Astrocyte of the cerebellum (primary cell): ENCODE data around the gene UBAC1.

Experiments used
- DNase-seq: peaks from one replicate; pipeline ENCODE4 v3.0.0-alpha.2; 2011; ENCODE audit warnings: low read depth
- H3K4me3 ChIP-seq: 2 replicates; pipeline ENCODE4 v1.5.1; 2011; ENCODE audit warnings: mild to moderate bottlenecking, low read depth, low read length, moderate library complexity
- in situ Hi-C: cut with HindIII; loops from 2 replicates; pipeline ENCODE4 v1.10.0; 2017; ENCODE audit warnings: low sequenced_read_pairs
- TF ChIP-seq, protein P1 (sequence below): IDR thresholded peaks from 2 replicates; pipeline ENCODE4 v1.5.1; 2012; ENCODE audit warnings: low read length, low read depth, moderate library complexity, mild to moderate bottlenecking; ENCODE audit errors: missing control alignments

UBAC1 gene

GRCh38 chr9:135941288-135941995, 19.7 kb downstream of the UBAC1 start:
- TF ChIP-seq, protein P1, sequence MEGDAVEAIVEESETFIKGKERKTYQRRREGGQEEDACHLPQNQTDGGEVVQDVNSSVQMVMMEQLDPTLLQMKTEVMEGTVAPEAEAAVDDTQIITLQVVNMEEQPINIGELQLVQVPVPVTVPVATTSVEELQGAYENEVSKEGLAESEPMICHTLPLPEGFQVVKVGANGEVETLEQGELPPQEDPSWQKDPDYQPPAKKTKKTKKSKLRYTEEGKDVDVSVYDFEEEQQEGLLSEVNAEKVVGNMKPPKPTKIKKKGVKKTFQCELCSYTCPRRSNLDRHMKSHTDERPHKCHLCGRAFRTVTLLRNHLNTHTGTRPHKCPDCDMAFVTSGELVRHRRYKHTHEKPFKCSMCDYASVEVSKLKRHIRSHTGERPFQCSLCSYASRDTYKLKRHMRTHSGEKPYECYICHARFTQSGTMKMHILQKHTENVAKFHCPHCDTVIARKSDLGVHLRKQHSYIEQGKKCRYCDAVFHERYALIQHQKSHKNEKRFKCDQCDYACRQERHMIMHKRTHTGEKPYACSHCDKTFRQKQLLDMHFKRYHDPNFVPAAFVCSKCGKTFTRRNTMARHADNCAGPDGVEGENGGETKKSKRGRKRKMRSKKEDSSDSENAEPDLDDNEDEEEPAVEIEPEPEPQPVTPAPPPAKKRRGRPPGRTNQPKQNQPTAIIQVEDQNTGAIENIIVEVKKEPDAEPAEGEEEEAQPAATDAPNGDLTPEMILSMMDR, result no peak
- H3K4me3 ChIP-seq, result no peak overlapping the region
- no peak for DNase-seq
- in situ Hi-C loops, result no loop called here

DNA sequence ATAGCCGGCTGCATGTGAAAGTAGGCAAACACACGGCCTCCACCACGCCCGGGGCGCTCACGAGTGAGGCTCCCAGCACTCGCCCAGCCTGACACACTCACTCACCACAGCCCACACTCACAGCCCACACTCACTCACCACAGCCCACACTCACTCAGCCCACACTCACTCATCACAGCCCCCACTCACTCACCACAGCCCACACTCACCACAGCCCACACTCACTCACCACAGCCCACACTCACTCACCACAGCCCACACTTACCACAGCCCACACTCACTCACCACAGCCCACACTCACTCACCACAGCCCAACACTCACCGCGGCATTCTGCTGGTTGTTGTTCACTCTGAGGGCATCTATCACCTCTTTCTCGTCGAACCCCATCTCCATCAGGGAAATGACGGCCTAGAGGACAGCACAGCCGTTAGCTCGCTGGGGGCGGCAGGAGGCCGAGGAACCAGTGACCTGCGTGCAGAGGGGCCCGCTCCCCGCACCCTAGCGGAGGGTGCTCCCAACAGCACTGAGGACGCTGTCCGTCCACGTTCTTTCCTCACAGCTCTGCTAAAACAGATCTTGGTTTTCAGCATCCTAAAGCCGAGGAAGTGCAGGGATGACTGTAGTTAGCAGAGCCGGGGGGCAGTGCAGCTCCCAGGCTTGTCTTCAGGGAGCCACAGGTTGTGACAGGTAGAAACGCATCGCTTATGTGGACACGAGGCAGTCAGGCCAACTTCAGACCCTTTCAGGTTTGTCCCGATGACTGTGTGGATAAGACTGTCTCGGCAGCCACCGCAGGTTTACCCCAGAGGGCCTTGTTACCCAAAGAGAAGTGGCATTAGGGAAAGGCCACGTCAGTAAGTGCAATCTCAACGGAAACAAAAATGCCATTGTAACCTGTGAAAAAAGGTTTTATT, 21.6 kb downstream of the UBAC1 start:
- TF ChIP-seq, protein P1, result no peak
- in situ Hi-C loops, result no loop called here
- DNase-seq, result no peak
- H3K4me3 ChIP-seq, result no peak overlapping the region

DNA sequence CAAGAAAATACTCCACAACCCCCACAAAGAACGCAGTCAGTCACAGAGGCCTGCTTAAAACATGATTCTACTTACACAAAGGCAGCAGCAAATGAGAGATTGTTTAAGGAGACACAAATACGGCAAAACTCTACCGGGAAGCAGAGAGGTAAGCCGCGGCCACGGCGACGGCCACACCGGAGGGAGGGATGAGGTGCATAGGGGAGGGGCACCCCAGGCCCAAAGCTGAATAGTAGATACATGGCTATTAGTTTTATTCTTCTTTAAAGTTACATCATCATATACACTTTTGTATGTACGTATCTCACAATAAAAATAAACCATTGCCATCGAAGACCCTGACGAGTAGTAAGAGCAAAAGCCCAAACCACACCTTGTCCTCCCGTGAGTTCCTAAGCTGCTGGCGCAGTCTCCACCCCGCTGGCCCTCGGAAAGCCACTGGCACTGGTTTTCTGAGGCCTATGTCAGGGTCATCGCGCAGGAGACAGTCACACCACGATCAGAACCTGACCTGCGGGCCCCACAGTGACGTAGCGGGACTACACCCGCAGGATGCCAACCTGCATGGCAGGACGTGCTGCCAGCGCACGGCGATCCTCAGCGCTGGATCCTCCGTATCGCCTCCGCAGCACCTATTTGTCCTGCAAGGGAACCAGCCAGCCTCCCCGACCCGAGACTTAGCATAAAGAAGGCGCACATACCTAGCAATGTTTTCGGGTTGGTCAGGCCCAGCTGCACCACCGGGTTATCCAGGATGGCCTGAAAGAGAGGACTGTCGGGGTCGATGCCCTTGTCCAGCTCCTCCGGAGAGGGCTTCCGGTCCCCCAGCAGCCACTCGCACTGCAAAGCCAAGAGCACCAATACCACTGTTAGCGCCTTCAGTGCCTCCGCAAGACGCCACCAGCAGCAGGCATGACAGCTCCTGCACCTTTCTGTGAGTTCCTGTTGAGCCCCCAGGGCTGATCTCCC, 23.4 kb downstream of the UBAC1 start:
- no peak for DNase-seq
- in situ Hi-C loops, result no loop called here

DNA sequence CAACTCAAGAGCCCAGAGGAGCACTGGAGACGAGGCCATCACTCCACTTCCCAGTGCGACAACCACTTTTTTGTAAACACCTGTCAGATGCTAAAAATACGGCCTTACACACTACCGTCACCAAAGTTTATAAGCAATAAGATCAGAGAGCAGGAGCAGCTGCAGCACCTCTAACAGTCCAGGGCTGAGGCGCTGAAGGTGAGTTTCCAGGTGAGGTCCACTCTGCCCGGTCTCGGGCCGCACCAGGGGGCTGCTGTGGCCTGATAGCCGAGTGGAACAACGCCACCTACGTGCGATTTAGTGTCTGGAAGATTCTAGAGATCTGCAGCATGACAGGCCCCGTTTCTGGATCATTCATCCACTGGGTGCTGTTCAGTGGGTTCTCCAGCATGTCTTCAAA, 28.1 kb downstream of the UBAC1 start:
- no peak overlapping the region for H3K4me3 ChIP-seq
- in situ Hi-C loops, result no loop called here

More for the DNA sequence above, 23.4 kb downstream of the UBAC1 start:
- TF ChIP-seq, protein P1, result no peak
- no peak overlapping the region for H3K4me3 ChIP-seq

GRCh38 chr9:135932656-135933055, 28.5 kb downstream of the UBAC1 start:
- TF ChIP-seq, protein P1, result no peak
- in situ Hi-C loops, result no loop called here
- DNase-seq, result no peak
- H3K4me3 ChIP-seq, result no peak overlapping the region

More for the DNA sequence above, 28.1 kb downstream of the UBAC1 start:
- TF ChIP-seq, protein P1, result no peak
- no peak for DNase-seq

- TF ChIP-seq, protein P1, result no peak
- H3K4me3 ChIP-seq, result no peak overlapping the region
- in situ Hi-C loops, result no loop called here
- DNase-seq, result no peak
These were observed 29.8 kb downstream of the UBAC1 start for GRCh38 chr9:135931349-135931820.
